Activated naive CD4-positive, alpha-beta T cell treated with anti-CD3 and anti-CD28 coated beads, Interleukin-2, amount 10 ng/mL, durations not matched to agents 7 days and 5 days (primary cell): Measurements from ENCODE around the gene UGT2A3.
"Not testable (repeated sequence)": the region's sequence is repeated elsewhere in the genome, so short reads cannot be mapped to it uniquely, and the experiment has no call there.

Experiments
- CTCF ChIA-PET: fragments of 350-600 bp; sonication (Branson Sonifier 250); formaldehyde crosslinking; loops from one replicate; lab custom pipeline; 2021; ENCODE audit warnings: antibody characterized with exemption; lab: Charles Lee
- DNase-seq: peaks from one replicate; pipeline ENCODE4 v3.0.0-alpha.2; 2020
- H3K27ac Mint-ChIP-seq: one replicate; pipeline ENCODE4 v1.8.0; 2021; ENCODE audit warnings: mild to moderate bottlenecking, moderate library complexity, mixed read lengths
- H3K27me3 Mint-ChIP-seq: one replicate; pipeline ENCODE4 v1.8.0; 2021; ENCODE audit warnings: mild to moderate bottlenecking, mixed read lengths
- H3K36me3 Mint-ChIP-seq: one replicate; pipeline ENCODE4 v1.8.0; 2021; ENCODE audit warnings: mixed read lengths
- H3K4me1 Mint-ChIP-seq: one replicate; pipeline ENCODE4 v1.8.0; 2021; ENCODE audit warnings: mixed read lengths
- H3K4me3 Mint-ChIP-seq: one replicate; pipeline ENCODE4 v1.8.0; 2021; ENCODE audit warnings: mild to moderate bottlenecking, moderate library complexity, mixed read lengths
- H3K9me3 Mint-ChIP-seq: one replicate; pipeline ENCODE4 v1.8.0; 2021; ENCODE audit warnings: mixed read lengths

The UGT2A3 gene

DNA sequence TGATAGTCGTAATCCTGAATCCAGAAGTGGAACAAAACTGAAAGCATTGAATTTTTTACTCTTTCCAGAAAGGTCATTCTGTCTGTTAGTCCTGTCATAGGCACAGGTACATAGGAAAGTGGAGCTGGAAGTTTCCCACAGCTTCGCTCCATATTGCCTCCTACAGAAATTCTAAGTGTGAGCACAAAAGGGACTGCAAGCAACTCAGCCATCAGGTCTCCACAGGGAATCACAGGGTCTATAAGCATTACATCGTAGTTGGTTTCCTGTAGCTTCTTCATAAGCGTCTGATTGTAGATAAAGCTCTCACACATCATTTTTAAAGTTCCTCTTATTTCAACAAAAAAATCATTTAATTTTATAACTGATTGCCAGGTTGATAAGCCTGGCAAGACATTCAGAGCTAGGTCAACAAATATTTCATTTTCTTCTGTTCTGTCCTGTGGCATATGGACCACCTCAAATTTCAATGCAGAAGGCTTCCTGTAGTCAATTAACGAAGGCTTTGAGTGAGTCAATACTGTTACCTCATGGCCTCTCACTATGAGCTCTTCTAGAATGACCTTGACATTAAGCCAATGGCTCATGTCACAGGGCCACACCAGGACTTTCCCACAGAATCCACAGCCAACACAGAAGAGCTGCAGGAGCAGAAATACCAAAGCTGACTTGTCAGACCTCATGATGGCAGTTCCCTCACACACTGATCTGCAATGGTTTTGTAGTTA lies at the start of gene UGT2A3:
Gene UGT2A3, minus strand, starts transcription at position 727 of the 728 bp plus-strand sequence. Its CDS starts 44 bp downstream, at position 683.
- Mint-ChIP-seq H3K4me1 (no peaks in the 10 kb centered on the region), H3K27ac (no peak within 1 kb of the TSS), H3K9me3 (no peaks in the 10 kb centered on the region), H3K27me3 (no peaks in the 10 kb centered on the region), H3K36me3 (no peaks in the 10 kb centered on the region), H3K4me3 (no peak within 1 kb of the TSS)
- CTCF ChIA-PET: interaction anchor here (0.6 kb wide), 1 partner anchor 245 kb away, joined by 3 read pairs; no protein-coding TSS in a partner anchor
- DNase-seq: no peak

DNA sequence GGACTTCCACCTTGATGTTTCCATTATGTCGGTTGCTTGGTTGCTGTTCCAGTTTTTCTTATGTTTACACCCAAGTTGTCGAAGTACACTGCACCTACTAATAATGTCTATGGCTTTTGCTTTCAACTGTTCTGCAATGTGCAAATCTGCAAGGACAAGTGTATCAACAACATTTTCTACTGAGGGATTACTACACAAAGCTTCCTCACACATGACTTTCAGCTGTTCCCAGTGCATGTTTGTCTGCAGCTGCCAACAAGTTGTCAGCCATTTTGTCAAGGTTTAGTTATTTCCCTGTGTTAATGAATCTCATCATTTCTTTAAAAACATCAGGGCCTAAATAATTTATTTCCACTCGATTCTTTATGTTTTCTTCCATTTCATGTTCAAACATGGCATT lies 45.4 kb upstream of the UGT2A3 start:
- CTCF ChIA-PET: no interaction called here
- Mint-ChIP-seq H3K36me3 (no peaks in the 10 kb centered on the region), H3K27ac (no peak overlapping the region), H3K27me3 (no peaks in the 10 kb centered on the region), H3K4me3 (no peak overlapping the region), H3K9me3 (no peaks in the 10 kb centered on the region), H3K4me1 (no peaks in the 10 kb centered on the region)
- no peak for DNase-seq

DNA sequence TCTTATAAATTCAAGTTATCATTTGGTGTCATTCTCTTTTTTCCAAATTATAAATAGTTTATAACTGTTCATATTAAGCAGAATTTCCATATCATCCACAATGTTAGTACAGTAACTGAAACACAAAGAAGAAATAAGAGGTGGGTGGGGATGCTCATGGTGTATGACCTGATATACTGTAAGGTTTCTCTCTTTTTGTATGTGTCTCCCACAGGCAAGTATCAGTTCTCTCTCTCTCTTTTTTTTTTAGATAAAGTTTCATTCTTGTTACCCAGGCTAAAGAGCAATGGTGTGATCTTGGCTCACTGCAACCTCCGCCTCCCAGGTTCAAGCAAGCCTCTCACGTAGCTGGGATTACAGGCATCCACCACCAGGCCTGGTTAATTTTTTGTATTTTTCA lies 43.7 kb upstream of the UGT2A3 start:
- no peaks in the 10 kb centered on the region for H3K4me1 Mint-ChIP-seq
- CTCF ChIA-PET: no interaction called here
- DNase-seq: no peak
- H3K27me3 Mint-ChIP-seq: no peaks in the 10 kb centered on the region
- H3K27ac Mint-ChIP-seq: no peak overlapping the region
- no peak overlapping the region for H3K4me3 Mint-ChIP-seq
- H3K9me3 Mint-ChIP-seq: no peaks in the 10 kb centered on the region
- H3K36me3 Mint-ChIP-seq: no peaks in the 10 kb centered on the region

DNA sequence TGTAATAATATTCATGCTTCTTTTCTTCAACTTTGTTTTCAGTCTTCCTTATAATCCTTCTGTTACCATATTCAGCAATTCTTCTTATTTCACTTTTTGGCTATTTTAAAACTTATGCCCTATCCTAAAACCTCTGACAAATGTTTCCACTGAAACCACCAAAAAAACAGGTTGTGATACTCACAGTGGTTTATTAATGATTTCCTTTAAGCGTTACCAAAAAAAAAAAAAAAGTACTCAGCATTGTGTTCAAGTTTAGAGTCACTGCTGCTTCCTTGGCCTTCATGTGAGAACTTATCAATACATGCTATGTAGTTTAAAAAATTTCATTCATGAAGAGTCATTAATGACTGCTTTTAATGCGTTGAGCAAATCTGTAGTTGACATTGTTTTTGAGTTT lies 35.4 kb upstream of the UGT2A3 start:
- CTCF ChIA-PET: no interaction called here
- Mint-ChIP-seq H3K9me3 (peaks cover 2% of the 10 kb centered on the region), H3K4me3 (no peak overlapping the region), H3K27me3 (no peaks in the 10 kb centered on the region), H3K27ac (no peak overlapping the region), H3K4me1 (no peaks in the 10 kb centered on the region), H3K36me3 (no peaks in the 10 kb centered on the region)
- DNase-seq: no peak

DNA sequence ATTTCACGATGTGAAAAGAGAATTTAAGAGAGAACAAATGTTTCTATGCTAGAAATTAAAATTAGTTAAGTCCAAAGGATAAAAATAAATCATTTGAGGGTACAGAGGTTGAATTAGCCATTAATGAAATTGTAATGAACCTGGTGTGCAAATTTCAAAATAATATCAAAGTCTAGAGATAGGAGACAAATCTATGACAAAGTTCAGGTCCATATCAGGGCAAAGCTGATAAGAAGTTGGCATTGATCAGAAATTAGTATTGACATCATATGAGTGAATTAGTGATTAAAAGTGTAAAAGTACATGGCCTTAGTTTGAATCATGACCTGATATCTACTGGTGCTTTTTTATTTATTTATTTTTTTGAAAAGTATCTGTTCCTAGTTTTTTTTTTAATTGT lies 33.8 kb upstream of the UGT2A3 start:
- no peak for DNase-seq
- Mint-ChIP-seq H3K27me3 (no peaks in the 10 kb centered on the region), H3K27ac (no peak overlapping the region), H3K4me1 (no peaks in the 10 kb centered on the region), H3K4me3 (no peak overlapping the region), H3K36me3 (no peaks in the 10 kb centered on the region), H3K9me3 (peaks cover 2% of the 10 kb centered on the region)
- CTCF ChIA-PET: no interaction called here

DNA sequence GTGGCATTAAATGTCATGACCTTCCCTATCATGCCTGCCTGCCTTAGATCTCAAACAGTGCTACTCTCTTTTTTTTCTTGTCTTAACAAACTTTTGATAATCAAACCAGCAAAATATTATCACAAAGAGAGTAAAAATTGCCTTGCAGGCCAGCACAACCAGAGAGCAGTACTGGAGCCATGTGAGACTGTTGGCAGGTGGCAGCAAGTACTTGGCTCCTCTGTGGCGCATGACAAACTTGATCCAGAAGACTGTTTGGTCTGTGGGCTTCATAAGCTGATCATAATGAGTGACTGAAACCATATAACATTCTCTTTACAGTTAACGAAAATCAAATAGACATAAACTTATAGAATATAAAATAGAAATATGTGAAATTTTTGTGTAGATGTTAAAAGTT lies 33.3 kb upstream of the UGT2A3 start:
- no peaks in the 10 kb centered on the region for H3K36me3 Mint-ChIP-seq
- CTCF ChIA-PET: no interaction called here
- H3K27me3 Mint-ChIP-seq: no peaks in the 10 kb centered on the region
- no peak for DNase-seq
- no peak overlapping the region for H3K4me3 Mint-ChIP-seq
- no peaks in the 10 kb centered on the region for H3K4me1 Mint-ChIP-seq
- no peak overlapping the region for H3K27ac Mint-ChIP-seq
- H3K9me3 Mint-ChIP-seq: peaks cover 2% of the 10 kb centered on the region

DNA sequence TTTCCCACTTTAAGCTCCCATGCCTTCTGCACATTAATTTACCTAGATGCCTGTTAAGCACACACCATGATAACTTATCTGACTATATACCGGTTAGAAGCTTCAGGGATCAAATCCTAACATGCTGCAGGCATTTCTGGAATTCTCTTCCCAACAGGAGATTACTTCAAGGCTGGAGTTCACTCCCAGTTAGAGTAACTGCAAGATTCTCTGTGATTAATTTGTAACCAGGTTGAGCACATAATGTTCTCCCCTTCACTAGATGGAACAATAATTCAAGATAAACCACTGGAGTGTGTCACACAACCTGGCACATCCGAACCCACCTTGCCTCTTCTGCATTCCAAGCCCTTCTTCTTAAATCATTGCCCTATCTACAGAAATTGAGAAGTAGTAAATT lies 11.8 kb upstream of the UGT2A3 start:
- Mint-ChIP-seq H3K36me3 (no peaks in the 10 kb centered on the region), H3K4me1 (no peaks in the 10 kb centered on the region), H3K4me3 (no peak overlapping the region), H3K27ac (no peak overlapping the region), H3K9me3 (no peaks in the 10 kb centered on the region), H3K27me3 (no peaks in the 10 kb centered on the region)
- no peak for DNase-seq
- CTCF ChIA-PET: no interaction called here

DNA sequence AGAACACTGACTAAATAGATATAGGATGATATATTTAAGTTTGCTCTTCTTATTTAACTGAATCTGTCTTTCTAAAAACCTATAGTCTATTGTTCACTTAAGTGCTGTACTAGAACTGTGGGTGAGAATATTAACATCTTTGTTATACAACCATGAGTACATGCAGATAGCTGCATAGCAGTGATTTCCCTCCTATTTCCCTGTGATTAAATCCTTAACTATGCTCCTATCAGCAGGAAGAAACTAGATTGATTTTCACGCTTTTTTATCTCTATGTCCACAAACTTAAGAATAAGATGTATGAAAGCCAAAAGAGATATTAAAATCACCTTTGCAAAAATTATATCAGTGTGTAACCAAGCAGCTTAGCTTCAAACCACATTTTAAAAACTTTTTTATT lies 11.3 kb upstream of the UGT2A3 start:
- CTCF ChIA-PET: no interaction called here
- H3K4me1 Mint-ChIP-seq: no peaks in the 10 kb centered on the region
- no peaks in the 10 kb centered on the region for H3K27me3 Mint-ChIP-seq
- H3K36me3 Mint-ChIP-seq: no peaks in the 10 kb centered on the region
- H3K4me3 Mint-ChIP-seq: no peak overlapping the region
- no peak overlapping the region for H3K27ac Mint-ChIP-seq
- DNase-seq: no peak
- H3K9me3 Mint-ChIP-seq: no peaks in the 10 kb centered on the region

DNA sequence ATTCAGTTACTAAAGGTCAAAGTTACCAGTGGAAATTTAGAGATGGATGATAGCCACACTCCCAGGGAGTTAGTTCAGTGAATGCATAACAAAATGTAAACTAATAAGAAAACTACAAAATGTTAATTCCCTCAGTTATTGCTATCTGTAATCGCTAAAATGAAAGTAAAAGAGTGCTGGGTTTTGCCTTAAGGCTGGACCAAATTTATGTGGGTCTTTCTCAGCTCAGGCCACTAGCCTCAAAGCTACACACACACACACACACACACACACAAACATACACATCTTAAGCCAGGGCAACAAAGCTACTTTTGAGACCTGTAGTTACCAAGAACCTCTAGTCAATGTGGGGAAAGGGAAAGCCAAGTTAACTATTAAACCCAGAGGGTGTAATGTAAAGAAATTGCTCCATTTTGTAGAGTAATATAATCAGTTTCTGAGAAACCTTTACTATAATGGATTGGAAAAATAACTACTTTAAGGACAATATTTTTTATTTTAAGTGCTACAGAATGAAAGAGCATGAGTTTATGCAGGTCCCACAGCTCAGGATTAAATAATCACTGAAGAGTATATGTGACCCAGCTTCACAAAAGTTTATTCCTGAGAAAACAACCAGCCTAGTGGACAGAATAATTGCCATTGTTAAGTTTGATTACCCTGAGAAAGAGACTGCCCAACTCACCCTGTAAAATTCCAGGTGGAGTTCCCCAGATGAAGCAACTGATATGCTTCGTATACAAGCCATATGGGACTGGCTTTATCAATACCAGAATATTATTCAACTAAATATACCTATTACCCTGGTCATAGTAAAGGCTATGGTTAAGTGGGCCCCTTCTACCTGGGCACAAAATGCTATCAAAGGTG lies 8.9 kb upstream of the UGT2A3 start:
- H3K36me3 Mint-ChIP-seq: no peaks in the 10 kb centered on the region
- no peak for DNase-seq

DNA sequence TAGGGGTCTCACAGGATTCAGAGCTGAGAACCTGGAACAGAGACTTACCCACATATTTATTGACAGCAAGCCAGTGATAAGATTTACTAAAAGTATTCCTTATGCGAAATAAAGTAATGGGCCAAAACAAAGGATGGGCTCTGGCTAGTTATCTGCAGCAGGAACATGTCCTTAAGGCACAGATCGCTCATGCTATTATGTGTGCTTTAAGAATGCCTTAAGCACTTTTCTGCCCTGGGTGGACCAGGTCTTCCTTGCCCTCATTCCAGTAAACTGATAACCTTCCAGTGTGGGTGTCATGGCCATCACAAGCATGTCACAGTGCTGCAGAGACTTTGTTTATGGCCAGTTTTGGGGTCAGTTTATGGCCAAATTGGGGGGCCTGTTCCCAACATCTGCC lies 7.5 kb upstream of the UGT2A3 start:
- H3K36me3 Mint-ChIP-seq, DNase-seq, H3K9me3 Mint-ChIP-seq, H3K27ac Mint-ChIP-seq, H3K27me3 Mint-ChIP-seq, H3K4me1 Mint-ChIP-seq, H3K4me3 Mint-ChIP-seq: not testable (repeated sequence)
- CTCF ChIA-PET: interaction anchor here (0.6 kb wide), 1 partner anchor 626 kb away, joined by 3 read pairs; no protein-coding TSS in a partner anchor

More for the DNA sequence above, 8.9 kb upstream of the UGT2A3 start:
- Mint-ChIP-seq H3K27me3 (no peaks in the 10 kb centered on the region), H3K9me3 (no peaks in the 10 kb centered on the region), H3K4me3 (no peak overlapping the region), H3K27ac (no peak overlapping the region), H3K4me1 (no peaks in the 10 kb centered on the region)
- CTCF ChIA-PET: no interaction called here

DNA sequence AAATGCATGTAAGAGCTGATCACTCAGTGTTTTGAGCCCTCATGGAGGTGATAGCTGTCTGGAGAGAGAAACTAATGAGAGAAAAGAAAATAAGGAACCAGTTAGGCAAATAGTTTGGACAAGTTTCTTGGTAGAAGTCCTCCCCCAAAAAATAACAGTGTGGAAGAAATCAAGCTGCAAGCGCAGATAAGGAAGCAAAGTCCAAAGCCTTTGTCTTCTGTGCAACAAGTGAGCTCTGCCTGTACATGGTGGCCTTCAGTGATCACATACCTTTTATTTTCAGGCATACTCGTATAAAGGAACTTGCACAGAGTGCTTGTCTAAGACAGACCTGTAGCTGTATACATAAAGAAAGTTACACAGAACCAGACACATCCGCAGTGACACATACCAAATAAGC lies 2.5 kb upstream of the UGT2A3 start:
- Mint-ChIP-seq H3K36me3 (no peaks in the 10 kb centered on the region), H3K27ac (no peak overlapping the region), H3K4me1 (no peaks in the 10 kb centered on the region), H3K4me3 (no peak overlapping the region), H3K27me3 (no peaks in the 10 kb centered on the region), H3K9me3 (no peaks in the 10 kb centered on the region)
- DNase-seq: no peak
- CTCF ChIA-PET: no interaction called here

DNA sequence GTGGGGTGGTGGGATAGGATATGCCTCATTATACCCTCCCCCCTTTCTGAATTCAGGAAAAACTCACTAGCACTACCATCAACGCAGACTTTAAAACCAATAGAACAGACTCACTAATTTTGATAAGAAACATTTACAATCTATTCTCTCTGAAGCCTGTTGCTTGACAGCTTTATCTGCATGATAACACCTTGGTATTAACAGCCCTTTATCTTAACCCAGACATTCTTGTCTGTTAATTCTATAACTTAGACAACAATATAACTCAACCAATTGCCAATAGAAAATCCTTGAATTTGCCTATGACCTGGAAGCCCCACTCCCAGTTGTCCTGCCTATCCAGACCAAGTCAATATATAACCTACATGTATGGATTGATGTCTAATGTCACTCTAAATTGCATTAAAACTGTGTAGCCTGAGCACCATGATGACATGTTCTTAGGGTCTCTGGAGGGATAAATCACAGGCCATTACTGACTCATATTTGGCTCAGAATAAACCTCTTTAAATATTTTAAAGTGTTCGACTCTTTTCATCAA lies 1.5 kb upstream of the UGT2A3 start:
- Mint-ChIP-seq H3K4me3 (no peak overlapping the region), H3K4me1 (no peaks in the 10 kb centered on the region), H3K9me3 (no peaks in the 10 kb centered on the region), H3K36me3 (no peaks in the 10 kb centered on the region), H3K27me3 (no peaks in the 10 kb centered on the region), H3K27ac (no peak overlapping the region)
- CTCF ChIA-PET: no interaction called here
- no peak for DNase-seq

DNA sequence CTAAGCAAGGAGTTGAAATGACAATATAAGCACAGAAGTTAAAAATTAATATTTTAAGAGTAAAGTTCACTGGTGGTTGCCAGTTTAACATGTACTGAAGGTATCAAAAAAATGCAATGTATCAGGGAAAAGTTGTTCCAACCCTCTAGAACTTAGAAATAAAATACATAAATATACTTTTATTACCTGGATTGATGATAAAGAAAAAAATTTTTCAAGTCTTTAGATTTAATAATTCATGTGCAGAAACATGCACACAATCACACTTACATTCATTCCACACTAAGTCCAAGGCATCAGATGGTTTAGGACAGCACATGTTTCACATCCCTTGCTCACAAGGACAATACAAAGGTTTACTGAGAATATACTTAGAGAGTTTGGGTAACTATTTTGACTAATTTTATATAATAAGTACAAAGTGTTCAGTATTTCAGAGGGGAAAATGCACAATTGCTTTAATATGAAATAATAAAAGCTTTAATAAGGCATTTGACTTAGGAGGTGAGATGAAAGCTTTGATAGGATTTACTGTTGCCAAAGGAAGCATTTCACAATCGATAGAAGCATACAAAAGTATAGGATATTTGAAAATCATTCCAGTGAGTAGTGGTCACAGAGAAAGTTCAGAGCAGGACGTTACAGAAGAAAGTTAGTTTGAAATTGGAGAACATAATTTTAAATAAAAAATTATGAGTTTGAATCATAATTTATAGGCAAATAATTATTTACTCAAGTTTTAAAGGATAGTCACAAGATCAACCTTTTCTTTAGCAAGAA lies 392 bp upstream of the UGT2A3 start:
- Mint-ChIP-seq H3K4me1 (no peaks in the 10 kb centered on the region), H3K9me3 (no peaks in the 10 kb centered on the region), H3K27me3 (no peaks in the 10 kb centered on the region), H3K27ac (no peak overlapping the region), H3K4me3 (no peak overlapping the region), H3K36me3 (no peaks in the 10 kb centered on the region)
- CTCF ChIA-PET: interaction anchor here (0.6 kb wide), 1 partner anchor 245 kb away, joined by 3 read pairs; no protein-coding TSS in a partner anchor
- DNase-seq: no peak

DNA sequence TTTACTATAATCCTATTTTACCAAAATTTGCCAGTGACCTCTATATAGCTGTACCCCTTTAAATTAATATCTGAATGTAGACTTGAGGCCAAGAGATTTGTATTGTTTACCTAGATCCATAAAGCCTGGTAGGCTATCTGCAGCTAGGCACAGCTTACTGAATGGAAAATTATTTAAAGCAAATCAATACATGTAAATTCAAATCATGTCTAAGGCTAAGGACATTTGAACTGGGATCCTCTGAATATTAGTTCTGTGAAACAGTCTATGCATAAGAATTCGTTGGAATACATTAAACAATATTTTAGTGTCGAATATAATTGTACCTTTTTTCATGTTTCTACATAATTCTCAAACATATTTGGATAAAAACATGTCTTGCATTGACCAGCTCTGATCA lies 1.6 kb downstream of the UGT2A3 start:
- Mint-ChIP-seq H3K27me3 (no peaks in the 10 kb centered on the region), H3K4me3 (no peak overlapping the region), H3K9me3 (no peaks in the 10 kb centered on the region), H3K27ac (no peak overlapping the region), H3K36me3 (no peaks in the 10 kb centered on the region), H3K4me1 (no peaks in the 10 kb centered on the region)
- CTCF ChIA-PET: no interaction called here
- DNase-seq: no peak
